Ramos (cell line): ENCODE data around the gene ACE.

Source experiments
- in situ Hi-C: fragments of 300-500 bp; cut with MboI; formaldehyde crosslinking; loops from one replicate; pipeline ENCODE4 v1.14.3; 2022; ENCODE audit warnings: low sequenced_read_pairs; ENCODE audit not compliant: unreplicated experiment

Gene ACE

GRCh38 chr17:63505341-63505740, 28.5 kb downstream of the ACE start:
- in situ Hi-C loops, result no loop called here

GRCh38 chr17:63506627-63507026, 29.8 kb downstream of the ACE start:
- in situ Hi-C loops, result no loop called here

DNA sequence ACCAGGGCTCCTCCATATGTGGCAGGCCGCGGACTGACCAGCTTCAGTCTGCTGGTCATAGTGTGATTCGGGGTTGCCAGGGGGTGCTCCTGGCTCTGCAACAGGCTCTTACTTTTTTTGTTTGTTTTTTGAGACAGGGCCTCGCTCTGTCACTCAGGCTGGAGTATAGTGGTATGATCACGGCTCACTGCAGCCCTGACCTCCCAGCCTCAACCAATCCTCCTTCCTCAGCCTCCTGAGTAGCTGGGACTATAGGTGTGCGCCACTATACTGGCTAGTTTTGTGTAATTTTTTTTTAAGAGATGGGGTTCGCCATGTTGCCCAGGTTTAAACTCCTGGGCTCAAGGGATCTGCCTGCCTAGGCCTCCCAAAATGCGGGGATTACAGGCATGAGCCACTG, 34.5 kb downstream of the ACE start:
- in situ Hi-C loops, result no loop called here

DNA sequence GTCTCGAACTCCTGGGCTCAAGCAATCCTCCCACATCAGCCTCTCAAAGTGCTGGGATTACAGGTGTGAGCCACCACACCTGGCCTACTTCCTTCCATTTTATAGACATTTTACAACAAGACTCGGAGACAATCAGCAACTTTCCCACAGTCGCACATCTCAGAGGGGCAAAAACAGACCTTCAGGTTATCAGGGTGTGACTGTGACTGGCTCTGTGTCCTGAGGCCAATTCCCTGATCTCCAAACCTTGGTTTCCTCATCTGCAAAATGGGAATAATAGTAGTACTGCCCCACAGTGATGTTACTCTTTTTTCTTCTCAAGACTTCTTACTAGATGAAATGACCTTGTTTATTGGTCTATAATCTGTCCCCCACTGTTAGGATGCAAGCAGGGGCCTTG, 35.5 kb downstream of the ACE start:
- in situ Hi-C loops, result no loop called here

DNA sequence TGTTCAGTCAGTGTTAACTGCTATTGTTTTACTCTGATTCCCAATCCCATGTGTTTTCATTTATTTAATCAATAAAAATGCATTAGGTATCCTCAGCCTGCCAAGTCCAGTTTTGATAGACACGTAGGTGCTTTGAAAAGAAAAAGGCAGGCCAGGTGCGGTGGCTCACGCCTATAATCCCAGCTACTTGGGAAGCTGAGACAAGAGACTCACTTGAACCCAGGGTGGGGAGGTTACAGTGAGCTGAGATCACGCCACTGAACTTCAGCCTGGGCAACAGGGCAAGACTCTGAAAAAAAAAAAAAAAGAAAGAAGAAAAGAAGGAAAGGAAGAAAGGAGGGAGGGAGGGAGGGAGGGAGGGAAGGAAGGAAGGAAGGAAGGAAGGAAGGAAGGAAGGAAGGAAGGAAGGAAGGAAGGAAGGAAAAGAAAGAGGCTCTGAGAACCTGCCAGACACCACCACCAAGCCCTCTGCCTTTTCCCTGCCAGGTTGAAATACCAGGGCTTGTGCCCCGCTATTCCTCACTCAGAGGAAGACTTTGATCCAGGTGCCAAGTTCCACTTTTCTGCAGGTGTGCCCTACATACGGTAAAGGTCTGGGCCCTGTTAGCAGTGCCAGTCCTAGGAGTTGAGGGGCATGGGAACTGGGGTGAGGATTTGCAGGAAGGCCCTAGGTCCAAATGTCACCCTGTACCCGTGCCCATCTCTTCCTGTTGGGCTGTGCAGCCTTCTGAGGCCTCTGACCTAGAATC, 36.2 kb downstream of the ACE start:
- in situ Hi-C loops, result no loop called here

DNA sequence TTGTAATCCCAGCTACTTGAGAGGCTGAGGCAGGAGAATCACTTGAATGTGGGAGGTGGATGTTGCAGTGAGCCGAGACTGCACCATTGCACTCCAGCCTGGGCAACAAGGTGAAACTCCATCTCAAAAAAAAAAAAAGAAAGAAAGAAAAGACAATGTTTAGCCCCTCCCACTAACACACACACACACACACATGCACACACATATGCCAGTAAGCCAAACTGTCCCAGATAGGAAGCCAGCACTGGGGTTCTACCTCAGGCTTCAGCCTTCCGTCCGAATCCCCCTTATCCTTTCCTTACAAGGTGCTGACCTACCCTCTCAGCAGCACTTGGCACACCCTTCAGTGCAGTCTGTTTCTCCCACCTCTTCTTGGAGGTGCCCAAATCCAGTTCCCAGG, 37.6 kb downstream of the ACE start:
- in situ Hi-C loops, result no loop called here

DNA sequence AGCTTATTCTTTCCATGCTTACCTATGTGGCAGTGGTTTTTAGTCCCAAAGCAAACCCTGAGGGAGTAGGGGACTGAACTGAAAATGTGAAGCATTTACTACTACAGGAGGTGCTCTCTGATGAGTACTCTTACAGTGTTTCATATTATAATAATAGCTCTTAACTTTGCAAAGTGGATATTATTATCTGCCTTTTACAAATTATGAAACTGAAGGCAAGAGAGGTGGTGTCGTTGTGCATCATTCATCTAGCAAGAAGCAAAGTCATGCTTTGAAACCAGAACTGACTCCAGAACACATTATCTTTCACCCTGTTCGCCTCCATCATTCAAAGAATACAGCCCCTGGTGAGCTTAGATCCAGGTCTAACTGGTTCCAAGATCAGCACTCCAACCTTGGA, 38.1 kb downstream of the ACE start:
- in situ Hi-C loops, result no loop called here

- in situ Hi-C loops, result no loop called here
Observed at GRCh38 chr17:63515426-63515825, 38.6 kb downstream of the ACE start.

DNA sequence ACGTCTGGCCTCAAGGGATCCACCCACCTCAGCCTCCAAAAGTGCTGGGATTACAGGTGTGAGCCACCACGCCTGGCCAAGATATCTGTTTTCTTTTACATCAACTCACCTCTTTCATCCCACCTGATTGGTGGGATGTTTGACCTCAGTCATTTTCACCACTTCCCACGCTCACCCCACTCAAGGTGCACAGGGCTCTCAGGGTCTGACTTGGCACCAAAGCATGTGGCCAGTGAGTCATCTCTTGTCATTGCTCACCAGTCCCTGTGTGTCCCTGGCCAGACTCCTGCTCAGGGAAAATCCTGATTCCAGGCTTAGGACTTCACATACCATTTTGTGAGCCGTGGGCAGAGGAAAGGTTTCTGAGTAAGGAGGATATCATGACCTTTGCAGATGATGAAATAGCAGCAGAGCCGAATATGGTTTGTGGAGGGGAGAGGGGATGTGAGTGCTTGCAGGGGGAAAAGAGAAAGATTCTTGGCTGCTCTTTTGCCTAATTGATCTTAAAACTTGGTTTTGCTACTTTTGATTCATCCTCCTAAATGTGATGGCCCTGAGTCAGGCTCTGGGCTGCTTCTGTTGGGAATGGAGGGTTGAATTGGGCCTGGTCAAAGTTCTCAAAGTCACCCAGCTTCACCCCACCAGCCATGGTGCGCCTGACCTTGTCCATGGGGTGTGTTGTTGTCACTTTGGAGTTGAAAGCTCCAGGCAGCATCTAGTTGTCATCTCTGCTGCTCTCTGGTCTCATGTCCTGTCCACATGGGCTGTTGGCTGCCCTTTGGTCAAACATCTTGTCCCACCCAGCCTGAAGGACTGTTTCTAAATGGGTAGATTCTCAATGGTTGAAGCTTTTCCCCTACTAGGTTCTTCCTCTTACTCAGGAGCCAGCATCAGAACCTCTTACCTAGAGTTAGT, 40.3 kb downstream of the ACE start:
- in situ Hi-C loops, result no loop called here

- in situ Hi-C loops, result no loop called here
Observed at GRCh38 chr17:63517825-63518534, 41.1 kb downstream of the ACE start.

GRCh38 chr17:63519116-63519881, 42.4 kb downstream of the ACE start:
- in situ Hi-C loops, result no loop called here

DNA sequence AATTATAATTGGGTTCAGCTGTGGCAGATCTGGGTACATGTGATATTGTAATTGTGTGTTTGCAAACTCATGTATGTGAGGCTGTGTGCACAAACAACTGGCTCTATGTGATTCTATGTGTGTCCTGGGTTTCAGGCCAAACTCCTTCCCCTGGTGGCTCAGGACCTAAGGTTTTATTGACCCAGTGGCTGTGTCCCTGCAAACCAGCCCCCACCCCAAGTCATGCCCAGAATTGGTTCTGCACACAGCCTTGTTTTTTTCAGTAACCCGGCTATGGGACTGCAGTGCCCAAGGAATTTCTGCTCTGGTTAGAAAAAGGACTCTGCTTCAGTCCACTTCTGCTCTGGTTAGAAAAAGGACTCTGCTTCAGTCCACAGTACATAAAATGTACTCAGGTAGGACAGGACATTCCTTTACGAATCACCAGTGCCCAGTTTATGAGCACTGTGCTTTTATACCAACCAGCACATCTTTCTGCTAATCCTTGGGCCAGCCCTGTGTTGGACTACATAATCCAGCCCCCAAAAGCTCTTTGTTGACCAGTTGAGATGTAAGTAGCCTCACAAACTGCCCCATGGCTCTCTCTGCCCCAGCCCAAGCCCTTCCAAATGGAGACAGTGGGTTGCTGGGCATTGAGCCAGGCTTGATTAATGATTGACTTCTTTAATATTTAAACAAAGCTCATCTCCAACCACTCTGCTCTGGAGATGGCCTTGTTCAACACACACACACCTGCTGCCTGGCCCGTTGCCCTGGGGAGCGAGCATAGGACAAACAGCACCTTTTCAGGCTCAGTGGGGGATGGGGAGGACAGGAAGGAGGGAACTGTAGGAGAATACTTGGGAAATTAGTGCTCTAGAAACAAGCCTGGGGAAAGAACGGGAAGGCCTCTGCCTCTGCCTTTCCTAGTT, 43.4 kb downstream of the ACE start:
- in situ Hi-C loops, result no loop called here

DNA sequence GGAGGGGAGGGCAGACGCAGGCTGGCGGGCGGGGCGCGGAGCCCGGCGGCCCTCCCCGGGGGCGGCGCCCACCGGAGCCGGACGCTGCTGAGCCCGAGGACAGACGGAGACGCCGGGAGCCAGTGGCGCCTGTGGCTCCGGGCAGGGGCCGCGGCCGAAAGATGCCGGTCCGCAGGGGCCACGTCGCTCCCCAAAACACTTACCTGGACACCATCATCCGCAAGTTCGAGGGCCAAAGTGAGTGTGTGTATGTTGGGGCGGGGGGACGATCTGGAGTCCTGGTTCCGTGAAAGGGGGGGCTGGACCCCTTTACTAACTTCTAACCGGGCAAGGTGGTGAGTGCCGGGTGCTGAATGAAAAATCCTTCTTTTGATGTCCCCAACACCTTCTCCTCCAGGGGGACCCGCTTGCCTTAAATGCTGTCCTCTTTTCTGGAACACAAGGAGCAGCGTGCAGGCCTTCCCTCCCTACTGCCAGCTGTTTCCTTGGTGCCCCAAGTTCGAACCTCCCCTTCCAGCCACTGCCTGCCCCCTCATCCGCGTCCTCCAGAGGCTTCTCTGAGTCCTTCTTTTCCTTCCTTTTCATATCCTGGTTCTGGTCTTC, 46.5 kb downstream of the ACE start, which contains the start of gene KCNH6:
TSS of gene KCNH6 (plus strand) at position 106 of the 603 bp plus-strand sequence. CDS start at position 162, 56 bp downstream.
- in situ Hi-C loops, result no loop called here

DNA sequence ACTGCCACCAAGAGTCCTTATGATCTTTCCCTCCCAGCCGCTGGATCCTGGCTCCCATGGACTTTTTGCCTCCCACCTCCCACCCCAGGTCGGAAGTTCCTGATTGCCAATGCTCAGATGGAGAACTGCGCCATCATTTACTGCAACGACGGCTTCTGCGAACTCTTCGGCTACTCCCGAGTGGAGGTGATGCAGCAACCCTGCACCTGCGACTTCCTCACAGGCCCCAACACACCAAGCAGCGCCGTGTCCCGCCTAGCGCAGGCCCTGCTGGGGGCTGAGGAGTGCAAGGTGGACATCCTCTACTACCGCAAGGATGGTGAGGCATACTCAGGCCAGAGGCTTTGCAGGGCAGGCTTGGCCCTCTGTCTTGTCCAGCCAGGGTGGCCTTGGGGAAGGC, 47.2 kb downstream of the ACE start:
- in situ Hi-C loops, result no loop called here

GRCh38 chr17:63525190-63525946, 48.5 kb downstream of the ACE start:
- in situ Hi-C loops, result no loop called here

DNA sequence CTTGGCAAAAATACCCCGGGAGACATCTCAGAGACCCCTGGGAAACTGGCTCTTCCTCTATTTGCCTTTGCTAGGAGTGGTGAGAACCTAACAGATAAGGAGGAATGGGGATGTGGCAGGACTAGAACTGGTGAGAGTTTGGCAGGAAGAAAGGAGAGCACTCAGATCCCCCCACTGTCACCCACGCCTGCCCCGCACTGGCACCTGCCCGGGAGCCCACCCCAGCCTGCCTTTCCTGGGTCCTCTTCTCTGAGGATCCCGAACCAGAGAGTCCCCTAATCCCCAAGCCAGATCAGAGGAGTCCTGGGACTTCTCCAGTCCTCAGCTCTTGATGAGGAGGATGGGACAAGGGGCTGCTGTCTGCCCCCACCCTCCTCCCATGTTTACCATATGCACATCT, 50.0 kb downstream of the ACE start:
- in situ Hi-C loops, result no loop called here

DNA sequence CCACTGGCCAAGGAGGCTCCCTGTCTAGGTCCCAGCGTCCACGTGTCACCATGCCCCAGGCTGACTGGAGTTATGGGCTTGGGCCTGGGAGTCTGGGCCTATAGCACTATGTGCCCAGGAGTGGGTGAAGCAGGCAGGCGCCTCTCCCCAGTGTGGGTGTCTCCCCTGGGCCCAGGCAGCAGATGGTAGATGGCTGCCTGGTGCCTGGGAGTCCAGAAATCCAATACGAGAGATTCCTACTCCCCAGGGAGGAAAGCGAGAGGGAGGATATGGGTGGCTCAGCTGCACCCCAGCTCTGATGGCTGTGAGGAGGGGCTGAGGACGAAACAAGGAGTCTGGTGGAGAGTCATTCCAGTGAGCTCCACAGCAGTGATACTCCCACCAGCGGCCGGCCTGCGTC, 51.3 kb downstream of the ACE start:
- in situ Hi-C loops, result no loop called here
